SK-N-SH treated with all-trans-retinoic acid at 6 μM for 48 hours (cell line): ENCODE data around the gene OR4S1.
"Not testable (repeated sequence)": the region's sequence is repeated elsewhere in the genome, so short reads cannot be mapped to it uniquely, and the experiment has no call there.

Experiments
- ATAC-seq: fragments of 200-7000 bp; cut with Tn5 transposase; 3 replicates; pipeline ENCODE4 v1.9.1; 2020; ENCODE audit warnings: mild to moderate bottlenecking, moderate library complexity
- ARNTL ChIP-seq: fragments of 450-650 bp; formaldehyde crosslinking; IDR thresholded peaks from 2 replicates; pipeline ENCODE4 v1.5.0; 2020; ENCODE audit warnings: low read depth, mild to moderate bottlenecking, moderate library complexity, borderline replicate concordance
- BACH2 ChIP-seq: fragments of 250-450 bp; sonication (Bioruptor Pico); IDR thresholded peaks from 2 replicates; pipeline ENCODE4 v1.9.0; 2021; ENCODE audit warnings: mild to moderate bottlenecking, borderline replicate concordance
- CREB5 ChIP-seq: fragments of 250-450 bp; sonication (Bioruptor Pico); IDR thresholded peaks from 2 replicates; pipeline ENCODE4 v1.5.1; 2020; ENCODE audit warnings: low read depth, mild to moderate bottlenecking, moderate library complexity
- ESRRG ChIP-seq: fragments of 250-450 bp; sonication (Bioruptor Pico); IDR thresholded peaks from 2 replicates; pipeline ENCODE4 v1.6.1; 2021; ENCODE audit warnings: mild to moderate bottlenecking
- GLIS3 ChIP-seq: fragments of 250-450 bp; sonication (Bioruptor Pico); IDR thresholded peaks from 2 replicates; pipeline ENCODE4 v1.5.0; 2020; ENCODE audit warnings: mild to moderate bottlenecking, moderate library complexity
- PATZ1 ChIP-seq: fragments of 250-450 bp; sonication (Bioruptor Pico); IDR thresholded peaks from 2 replicates; pipeline ENCODE4 v1.8.0; 2020; ENCODE audit warnings: mild to moderate bottlenecking, moderate library complexity, borderline replicate concordance
- POU6F1 ChIP-seq: fragments of 250-450 bp; sonication (Bioruptor Pico); IDR thresholded peaks from 2 replicates; pipeline ENCODE4 v1.8.0; 2021; ENCODE audit warnings: low read depth, mild to moderate bottlenecking, moderate library complexity, borderline replicate concordance
- PPARA ChIP-seq: fragments of 250-450 bp; sonication (Bioruptor Pico); IDR thresholded peaks from 2 replicates; pipeline ENCODE4 v1.5.0; 2020; ENCODE audit warnings: mild to moderate bottlenecking, borderline replicate concordance
- TCF4 ChIP-seq: fragments of 250-450 bp; sonication (Bioruptor Pico); IDR thresholded peaks from 2 replicates; pipeline ENCODE4 v1.8.0; 2021; ENCODE audit warnings: mild to moderate bottlenecking, moderate library complexity, borderline replicate concordance
- TSHZ2 ChIP-seq: fragments of 250-450 bp; sonication (Bioruptor Pico); IDR thresholded peaks from 2 replicates; pipeline ENCODE4 v1.5.0; 2020; ENCODE audit warnings: mild to moderate bottlenecking, moderate library complexity
- ZC3H10 ChIP-seq: fragments of 250-450 bp; sonication (Bioruptor Pico); IDR thresholded peaks from 2 replicates; pipeline ENCODE4 v1.5.1; 2021; ENCODE audit warnings: mild to moderate bottlenecking, moderate library complexity
- ZFP3 ChIP-seq: fragments of 250-450 bp; sonication (Bioruptor Pico); IDR thresholded peaks from 2 replicates; pipeline ENCODE4 v1.5.0; 2020; ENCODE audit warnings: mild to moderate bottlenecking, moderate library complexity
- ZFP30 ChIP-seq: fragments of 450-650 bp; formaldehyde crosslinking; IDR thresholded peaks from 2 replicates; pipeline ENCODE4 v1.5.0; 2022; ENCODE audit warnings: mild to moderate bottlenecking, moderate library complexity
- ZNF70 ChIP-seq: fragments of 450-650 bp; formaldehyde crosslinking; IDR thresholded peaks from 2 replicates; pipeline ENCODE4 v1.5.0; 2020; ENCODE audit warnings: mild to moderate bottlenecking, moderate library complexity

Gene OR4S1

GRCh38 chr11:48341466-48341865, 35.4 kb downstream of the OR4S1 start:
- ATAC-seq, result no peak
- TF ChIP-seq GLIS3 (CRISPR knock-in tag) (no peak), PATZ1 (CRISPR knock-in tag) (no peak), TSHZ2 (CRISPR knock-in tag) (no peak), ZFP30 (CRISPR knock-in tag) (no peak), ARNTL (CRISPR knock-in tag) (no peak), ZNF70 (CRISPR knock-in tag) (no peak)
- TF ChIP-seq, all 23 proteins: peak for 0

DNA sequence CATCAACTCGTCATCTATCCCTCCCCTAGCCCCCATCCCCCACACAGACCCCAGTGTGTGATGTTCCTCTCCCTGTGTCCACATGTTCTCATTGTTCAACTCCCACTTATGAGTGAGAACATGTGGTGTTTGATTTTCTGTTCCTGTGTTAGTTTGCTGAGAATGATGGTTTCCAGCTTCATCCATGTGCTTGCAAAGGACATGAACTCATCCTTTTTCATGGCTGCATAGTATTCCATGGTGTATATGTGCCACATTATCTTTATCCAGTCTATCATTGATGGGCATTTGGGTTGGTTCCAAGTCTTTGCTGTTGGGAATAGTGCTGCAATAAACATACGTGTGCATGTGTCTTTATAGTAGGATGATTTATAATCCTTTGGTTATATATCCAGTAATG, 36.5 kb downstream of the OR4S1 start:
- not testable (repeated sequence) for ATAC-seq

- not testable (repeated sequence) for ATAC-seq
These were observed 40.3 kb downstream of the OR4S1 start for GRCh38 chr11:48346286-48346685.

GRCh38 chr11:48354013-48354412, 48.0 kb downstream of the OR4S1 start:
- no peak for ATAC-seq

DNA sequence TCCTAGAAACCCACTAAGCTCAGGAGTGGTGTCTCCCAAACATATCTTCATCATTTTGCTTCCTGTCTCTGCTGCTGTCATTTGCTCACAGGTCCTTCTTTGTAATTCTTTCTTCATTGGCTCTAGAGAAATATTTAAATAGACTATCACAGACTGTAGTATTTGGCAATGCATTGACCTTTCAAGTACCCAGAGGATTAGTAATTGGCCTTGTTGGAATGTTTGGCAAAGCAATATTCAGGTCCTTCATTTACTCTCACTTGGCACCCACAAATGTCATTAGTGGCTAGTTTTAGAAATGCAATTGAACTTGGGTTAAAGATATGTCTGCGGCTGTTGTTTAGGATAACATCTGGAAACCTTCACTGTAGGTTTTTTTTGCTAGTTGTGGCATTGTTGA, 48.7 kb downstream of the OR4S1 start:
- TF ChIP-seq BACH2 (CRISPR knock-in tag), result no peak
- no peak for TF ChIP-seq ZFP3 (CRISPR knock-in tag)
- TF ChIP-seq PPARA (CRISPR knock-in tag), result no peak
- TF ChIP-seq, all 23 proteins: peak for 0

More at GRCh38 chr11:48354013-48354412, 48.0 kb downstream of the OR4S1 start:
- TF ChIP-seq ESRRG (CRISPR knock-in tag) (no peak), POU6F1 (CRISPR knock-in tag) (no peak), CREB5 (CRISPR knock-in tag) (no peak), ZFP30 (CRISPR knock-in tag) (no peak), BACH2 (CRISPR knock-in tag) (no peak), PPARA (CRISPR knock-in tag) (no peak), ZC3H10 (no peak), GLIS3 (CRISPR knock-in tag) (no peak), ZFP3 (CRISPR knock-in tag) (no peak), TCF4 (CRISPR knock-in tag) (no peak)
- TF ChIP-seq, all 23 proteins: peak for 0

More for the DNA sequence above, 48.7 kb downstream of the OR4S1 start:
- no peak for ATAC-seq
